LNCAP (cell line): ENCODE results near the gene RNLS.

Experiments
- CTCF ChIP-seq: fragments of 450-650 bp; IDR thresholded peaks from 2 replicates; pipeline ENCODE4 v1.5.1; 2017; ENCODE audit warnings: mild to moderate bottlenecking

The RNLS gene

GRCh38 chr10:88582806-88583583, at the start of gene RNLS:
Gene RNLS (minus strand): TSS chr10:88583318.
- no peak for TF ChIP-seq CTCF

- no peak for TF ChIP-seq CTCF
Observed at GRCh38 chr10:88624840-88625239, 41.7 kb upstream of the RNLS start.

GRCh38 chr10:88623835-88624234, 40.7 kb upstream of the RNLS start:
- TF ChIP-seq CTCF: no peak

GRCh38 chr10:88620441-88620840, 37.3 kb upstream of the RNLS start:
- TF ChIP-seq CTCF: no peak

- no peak for TF ChIP-seq CTCF
Observed at GRCh38 chr10:88618496-88618895, 35.4 kb upstream of the RNLS start.

GRCh38 chr10:88617772-88618300, 34.7 kb upstream of the RNLS start:
- TF ChIP-seq CTCF: no peak

GRCh38 chr10:88616250-88616977, 33.3 kb upstream of the RNLS start:
- no peak for TF ChIP-seq CTCF
